CD4-positive, alpha-beta T cell (primary cell): Measurements from ENCODE around the gene SRP19. TPM values are rescaled to one million over a fixed set of nuclear protein-coding genes. Genes with fewer than 3 reads are reported as not detected.
A peak's percentile ranks its signal among the peaks of the same experiment; 100 is the strongest.
"Not testable (repeated sequence)": the region's sequence is repeated elsewhere in the genome, so short reads cannot be mapped to it uniquely, and the experiment has no call there.

Experiments
- ATAC-seq: fragments of 200-7000 bp; cut with Tn5 transposase; one replicate; pipeline ENCODE4 v1.10.0; 2022; ENCODE audit warnings: mild to moderate bottlenecking; ENCODE audit not compliant: poor library complexity
- CTCF ChIA-PET: fragments of 350-600 bp; sonication (Branson Sonifier 250); formaldehyde crosslinking; loops from one replicate; lab custom pipeline; 2021; ENCODE audit warnings: antibody characterized with exemption, inconsistent platforms; lab: Charles Lee
- POLR2A ChIA-PET: fragments of 350-600 bp; sonication (Branson Sonifier 250); formaldehyde crosslinking; loops from one replicate; lab custom pipeline; 2021; ENCODE audit warnings: antibody characterized with exemption, inconsistent platforms; lab: Charles Lee
- DNase-seq, 14 experiments: peaks; one replicate each; pipeline ENCODE4 v3.0.0-alpha.2; 2013 to 2020; ENCODE audit warnings: mixed read lengths in 2 of 14
- H3K27ac ChIP-seq, 2 donors: one replicate each; pipeline versions ENCODE4 v1.5.1 to v1.7.0; 2013; ENCODE audit warnings: low read length in 2 of 2, low read depth in 1 of 2, mild to moderate bottlenecking in 1 of 2
- H3K27me3 ChIP-seq, 2 experiments: 1 replicate in 1 of 2; 2 replicates in 1 of 2; pipeline versions ENCODE4 v1.6.1 to v1.7.0; 2013; ENCODE audit warnings: low read length in 2 of 2, control low read depth in 1 of 2, mild to moderate bottlenecking in 1 of 2, moderate library complexity in 1 of 2; ENCODE audit not compliant: insufficient read depth in 2 of 2, control insufficient read depth in 1 of 2
- H3K36me3 ChIP-seq: one replicate; pipeline ENCODE4 v1.6.1; 2013; ENCODE audit warnings: low read length, control low read depth; ENCODE audit not compliant: insufficient read depth
- H3K4me1 ChIP-seq: one replicate; pipeline ENCODE4 v1.6.1; 2013; ENCODE audit warnings: low read length, control low read depth; ENCODE audit not compliant: insufficient read depth
- H3K4me3 ChIP-seq: one replicate; pipeline ENCODE4 v1.5.1; 2013; ENCODE audit warnings: mild to moderate bottlenecking, low read length, moderate library complexity
- H3K9me3 ChIP-seq, 2 experiments: 1 replicate in 1 of 2; 2 replicates in 1 of 2; pipeline versions ENCODE4 v1.6.1 to v1.7.0; 2013; ENCODE audit warnings: low read length in 2 of 2, mild to moderate bottlenecking in 2 of 2, control low read depth in 1 of 2, moderate library complexity in 1 of 2; ENCODE audit not compliant: control insufficient read depth in 1 of 2, insufficient read depth in 1 of 2
- H3K27ac Mint-ChIP-seq: one replicate; pipeline ENCODE4 v1.8.0; 2020; ENCODE audit warnings: mixed read lengths
- H3K27me3 Mint-ChIP-seq: one replicate; pipeline ENCODE4 v1.8.0; 2021; ENCODE audit warnings: mixed read lengths
- H3K36me3 Mint-ChIP-seq: one replicate; pipeline ENCODE4 v1.8.0; 2021; ENCODE audit warnings: low read depth, mixed read lengths
- H3K4me1 Mint-ChIP-seq: one replicate; pipeline ENCODE4 v1.8.0; 2021; ENCODE audit warnings: low read depth, mixed read lengths
- H3K4me3 Mint-ChIP-seq: one replicate; pipeline ENCODE4 v1.8.0; 2020; ENCODE audit warnings: mild to moderate bottlenecking, mixed read lengths
- H3K9me3 Mint-ChIP-seq: one replicate; pipeline ENCODE4 v1.8.0; 2020; ENCODE audit warnings: mixed read lengths
- CTCF ChIP-seq: fragments of 200-600 bp; IDR thresholded peaks from one replicate; pipeline ENCODE4 v1.8.0; 2022; ENCODE audit warnings: antibody characterized with exemption, mild to moderate bottlenecking
- intact Hi-C, 2 experiments: fragments of 100-400 bp; cut with DNase I in 1 of 2; cut with micrococcal nuclease in 1 of 2; formaldehyde crosslinking; loops; one replicate each; pipeline versions ENCODE4 v1.15.1 to v1.9.0; 2023 to 2025; cut with DNase I, micrococcal nuclease
- total RNA-seq, 174 experiments: library from RNA in 2 of 174; stranded (reverse) in 2 of 174; gene quantifications; one replicate each; pipeline ENCODE4 v1.2.3 and lab custom pipeline; 2021 to 2026

The SRP19 gene
- total RNA-seq, 2 experiments from 2014 or later: 40.2 to 40.8 TPM

- H3K36me3 Mint-ChIP-seq: peaks cover 71% of the 10 kb centered on the region
- H3K4me3 Mint-ChIP-seq: no peak overlapping the region
- TF ChIP-seq CTCF: no peak
- no peak overlapping the region for H3K27ac Mint-ChIP-seq
- POLR2A ChIA-PET: interaction anchor here (1.1 to 1.5 kb wide), 2 partner anchors 8 to 26 kb away, joined by 3 to 4 read pairs; partner anchors contain the start of gene REEP5
- H3K9me3 Mint-ChIP-seq: no peaks in the 10 kb centered on the region
- intact Hi-C loops: no loop called here
- H3K4me3 ChIP-seq: no peak overlapping the region
- H3K4me1 Mint-ChIP-seq: peaks cover 14% of the 10 kb centered on the region
- no peak overlapping the region for H3K27ac ChIP-seq
- DNase-seq (no peak), ATAC-seq (no peak)
- H3K36me3 ChIP-seq: peaks cover 45% of the 10 kb centered on the region
- CTCF ChIA-PET: interaction anchor here (1.3 to 2.1 kb wide), 4 partner anchors 17 to 35 kb away, joined by 3 to 5 read pairs (median 4); partner anchors contain the start of genes REEP5 and SRP19
- H3K27me3 Mint-ChIP-seq: no peaks in the 10 kb centered on the region
- no peaks in the 10 kb centered on the region for H3K9me3 ChIP-seq
- H3K27me3 ChIP-seq: no peaks in the 10 kb centered on the region
- H3K4me1 ChIP-seq: peaks cover 2% of the 10 kb centered on the region
Measured at GRCh38 chr5:112895682-112896081, 34.6 kb downstream of the SRP19 start.

GRCh38 chr5:112902561-112902960, 41.5 kb downstream of the SRP19 start:
- Mint-ChIP-seq H3K27me3 (no peaks in the 10 kb centered on the region), H3K9me3 (no peaks in the 10 kb centered on the region), H3K4me3 (no peak overlapping the region), H3K27ac (peak overlapping the region; percentile 24), H3K36me3 (peaks cover 69% of the 10 kb centered on the region), H3K4me1 (peaks cover 15% of the 10 kb centered on the region)
- no peak for TF ChIP-seq CTCF
- H3K4me3 ChIP-seq: no peak overlapping the region
- intact Hi-C loops: no loop called here
- H3K27ac ChIP-seq: no peak overlapping the region
- CTCF ChIA-PET: interaction anchor here (0.7 to 2.2 kb wide), 2 partner anchors 39 to 54 kb away, joined by 3 to 6 read pairs; no protein-coding TSS in a partner anchor
- H3K36me3 ChIP-seq: peaks cover 39% of the 10 kb centered on the region
- peaks cover 4% of the 10 kb centered on the region for H3K4me1 ChIP-seq
- H3K9me3 ChIP-seq: no peaks in the 10 kb centered on the region
- ATAC-seq: no peak
- DNase-seq: no peak
- POLR2A ChIA-PET: interaction anchor here (0.5 to 2.5 kb wide), 3 partner anchors 11 to 515 kb away, joined by 3 to 6 read pairs (median 3); no protein-coding TSS in a partner anchor
- no peaks in the 10 kb centered on the region for H3K27me3 ChIP-seq

GRCh38 chr5:112904996-112905395, 43.9 kb downstream of the SRP19 start:
- H3K27me3 ChIP-seq, H3K4me1 ChIP-seq, CTCF ChIA-PET, H3K4me3 Mint-ChIP-seq, intact Hi-C loops, H3K4me3 ChIP-seq, H3K27me3 Mint-ChIP-seq, H3K27ac ChIP-seq, H3K9me3 Mint-ChIP-seq, H3K27ac Mint-ChIP-seq, DNase-seq, ATAC-seq, H3K9me3 ChIP-seq: not testable (repeated sequence)
- peaks cover 27% of the 10 kb centered on the region for H3K4me1 Mint-ChIP-seq
- H3K36me3 Mint-ChIP-seq: peaks cover 62% of the 10 kb centered on the region
- peaks cover 33% of the 10 kb centered on the region for H3K36me3 ChIP-seq
- POLR2A ChIA-PET: interaction anchor here (1.4 kb wide), 1 partner anchor 20 kb away, joined by 4 read pairs; no protein-coding TSS in a partner anchor

- POLR2A ChIA-PET: interaction anchor here (1.0 kb wide), 1 partner anchor 15 kb away, joined by 5 read pairs; no protein-coding TSS in a partner anchor
- H3K27ac ChIP-seq: no peak overlapping the region
- TF ChIP-seq CTCF: no peak
Measured at GRCh38 chr5:112906637-112907036, 45.5 kb downstream of the SRP19 start.

More at GRCh38 chr5:112906637-112907036, 45.5 kb downstream of the SRP19 start:
- peak overlapping the region; percentile 4 for H3K27ac Mint-ChIP-seq
- peaks cover 4% of the 10 kb centered on the region for H3K4me1 ChIP-seq
- no peak overlapping the region for H3K4me3 Mint-ChIP-seq
- CTCF ChIA-PET: no interaction called here
- H3K36me3 ChIP-seq: peaks cover 43% of the 10 kb centered on the region
- H3K9me3 Mint-ChIP-seq: no peaks in the 10 kb centered on the region
- no peaks in the 10 kb centered on the region for H3K27me3 ChIP-seq
- no peak overlapping the region for H3K4me3 ChIP-seq
- H3K27me3 Mint-ChIP-seq: no peaks in the 10 kb centered on the region
- H3K9me3 ChIP-seq: no peaks in the 10 kb centered on the region
- intact Hi-C loops: no loop called here
- H3K36me3 Mint-ChIP-seq: peaks cover 64% of the 10 kb centered on the region
- H3K4me1 Mint-ChIP-seq: peaks cover 31% of the 10 kb centered on the region
- no peak for DNase-seq
- ATAC-seq: no peak
